Subcutaneous abdominal adipose tissue (tissue), 5 donors: Measurements from ENCODE around the gene HBB.

Experiments used
- H3K27ac ChIP-seq: one replicate; pipeline ENCODE4 v1.7.0; 2013; ENCODE audit warnings: low read depth, mild to moderate bottlenecking, inconsistent platforms, low read length, moderate library complexity
- H3K27me3 ChIP-seq, 5 donors: one replicate each; pipeline ENCODE4 v1.7.0; 2013; ENCODE audit warnings: low read length in 5 of 5, inconsistent platforms in 1 of 5; ENCODE audit not compliant: control insufficient read depth in 5 of 5, insufficient read depth in 4 of 5
- H3K36me3 ChIP-seq, 5 donors: one replicate each; pipeline ENCODE4 v1.7.0; 2013; ENCODE audit warnings: low read length in 5 of 5; ENCODE audit not compliant: control insufficient read depth in 5 of 5, insufficient read depth in 5 of 5
- H3K4me1 ChIP-seq, 5 donors: one replicate each; pipeline ENCODE4 v1.7.0; 2013; ENCODE audit warnings: low read length in 5 of 5, mild to moderate bottlenecking in 3 of 5, moderate library complexity in 1 of 5; ENCODE audit not compliant: control insufficient read depth in 5 of 5, insufficient read depth in 5 of 5
- H3K4me3 ChIP-seq, 5 donors: one replicate each; pipeline ENCODE4 v1.7.0; 2013; ENCODE audit warnings: low read length in 5 of 5, low read depth in 1 of 5
- H3K9ac ChIP-seq, 5 donors: one replicate each; pipeline ENCODE4 v1.7.0; 2013; ENCODE audit warnings: low read length in 5 of 5, mild to moderate bottlenecking in 4 of 5, moderate library complexity in 3 of 5
- H3K9me3 ChIP-seq, 5 donors: one replicate each; pipeline ENCODE4 v1.7.0; 2013; ENCODE audit warnings: low read length in 5 of 5; ENCODE audit not compliant: control insufficient read depth in 5 of 5
- donor health status: healthy.
- donor health status: healthy.
- donor health status: healthy.
- donor health status: healthy.
- donor health status: healthy.

The HBB gene

GRCh38 chr11:5226732-5227310, at the start of gene HBB:
HBB (minus strand) TSS chr11:5227071; CDS start chr11:5227021, 50 bp downstream.
- Histone ChIP-seq H3K9me3 (no peaks in the 10 kb centered on the region), H3K4me3 (no peak within 1 kb of the TSS), H3K9ac (no peak within 1 kb of the TSS), H3K36me3 (no peaks in the 10 kb centered on the region), H3K27ac (no peak within 1 kb of the TSS), H3K27me3 (no peaks in the 10 kb centered on the region), H3K4me1 (no peaks in the 10 kb centered on the region)

- H3K36me3 ChIP-seq, result no peaks in the 10 kb centered on the region
- no peaks in the 10 kb centered on the region for H3K9me3 ChIP-seq
- H3K27ac ChIP-seq, result no peak overlapping the region
- no peak overlapping the region for H3K9ac ChIP-seq
- no peak overlapping the region for H3K4me3 ChIP-seq
- no peaks in the 10 kb centered on the region for H3K27me3 ChIP-seq
- no peaks in the 10 kb centered on the region for H3K4me1 ChIP-seq
Measured at GRCh38 chr11:5275369-5276110, 48.7 kb upstream of the HBB start.

DNA sequence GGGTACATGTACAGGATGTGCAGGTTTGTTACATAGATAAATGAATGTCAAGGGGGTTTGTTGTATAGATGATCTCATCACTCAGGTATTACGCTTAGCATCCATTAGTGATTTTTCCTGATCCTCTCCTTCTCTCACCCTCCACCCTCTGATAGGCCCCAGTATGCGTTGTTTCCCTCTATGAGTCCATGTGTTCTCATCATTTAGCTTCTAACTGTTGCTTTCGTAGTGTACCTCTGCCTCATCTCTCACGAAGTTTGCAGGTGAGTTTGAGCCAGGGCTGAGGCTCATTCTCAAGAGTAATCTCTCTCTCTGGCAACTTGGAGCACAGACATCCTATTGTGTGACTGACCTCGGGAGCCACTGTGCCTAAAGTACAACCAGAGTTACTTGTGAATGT, 47.5 kb upstream of the HBB start:
- Histone ChIP-seq H3K9me3 (no peaks in the 10 kb centered on the region), H3K27ac (no peak overlapping the region), H3K27me3 (no peaks in the 10 kb centered on the region), H3K9ac (no peak overlapping the region), H3K36me3 (no peaks in the 10 kb centered on the region), H3K4me1 (no peaks in the 10 kb centered on the region), H3K4me3 (no peak overlapping the region)

DNA sequence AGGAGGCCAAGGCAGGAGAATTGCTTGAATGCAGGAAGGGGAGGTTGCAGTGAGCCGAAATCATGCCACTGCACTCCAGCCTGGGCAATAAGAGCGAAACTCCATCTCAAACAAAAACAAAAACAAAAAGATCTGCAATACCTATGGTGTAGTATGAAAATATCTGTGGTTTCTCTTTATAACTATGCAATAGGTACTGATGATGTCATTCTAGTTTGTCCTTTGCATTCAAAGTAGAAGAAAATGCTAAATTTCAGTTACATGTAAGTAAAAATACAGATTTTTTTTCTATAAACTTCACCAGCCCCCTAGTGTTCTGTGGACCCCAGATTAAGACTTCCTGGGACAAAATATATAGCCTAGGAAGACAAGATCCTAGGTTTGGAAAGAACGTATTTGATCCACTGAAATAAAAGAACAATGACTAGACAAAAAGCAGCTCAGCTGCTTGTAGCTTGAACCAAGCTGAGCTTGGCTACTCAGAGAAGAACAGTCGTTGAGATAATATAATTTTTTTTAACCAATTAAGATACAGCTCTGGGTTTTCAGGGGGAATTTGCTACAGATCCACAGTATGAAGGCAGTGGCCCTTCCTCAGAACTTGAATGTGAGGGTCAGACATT, 45.6 kb upstream of the HBB start:
- no peak overlapping the region for H3K9ac ChIP-seq
- H3K4me3 ChIP-seq, result no peak overlapping the region
- no peak overlapping the region for H3K27ac ChIP-seq
- H3K36me3 ChIP-seq, result no peaks in the 10 kb centered on the region
- H3K4me1 ChIP-seq, result no peaks in the 10 kb centered on the region
- no peaks in the 10 kb centered on the region for H3K27me3 ChIP-seq
- H3K9me3 ChIP-seq, result no peaks in the 10 kb centered on the region

- Histone ChIP-seq H3K4me3 (no peak within 1 kb of the TSS), H3K9ac (no peak within 1 kb of the TSS), H3K4me1 (no peaks in the 10 kb centered on the region), H3K36me3 (no peaks in the 10 kb centered on the region), H3K27me3 (no peaks in the 10 kb centered on the region), H3K9me3 (no peaks in the 10 kb centered on the region), H3K27ac (no peak within 1 kb of the TSS)
Measured at GRCh38 chr11:5269715-5270147, 42.9 kb upstream of the HBB start, which contains the start of gene HBE1. HBE1 (minus strand) TSS chr11:5269945; CDS start chr11:5269890, 55 bp downstream.

- H3K27ac ChIP-seq, result no peak overlapping the region
Measured at GRCh38 chr11:5267033-5267563, 40.2 kb upstream of the HBB start.

DNA sequence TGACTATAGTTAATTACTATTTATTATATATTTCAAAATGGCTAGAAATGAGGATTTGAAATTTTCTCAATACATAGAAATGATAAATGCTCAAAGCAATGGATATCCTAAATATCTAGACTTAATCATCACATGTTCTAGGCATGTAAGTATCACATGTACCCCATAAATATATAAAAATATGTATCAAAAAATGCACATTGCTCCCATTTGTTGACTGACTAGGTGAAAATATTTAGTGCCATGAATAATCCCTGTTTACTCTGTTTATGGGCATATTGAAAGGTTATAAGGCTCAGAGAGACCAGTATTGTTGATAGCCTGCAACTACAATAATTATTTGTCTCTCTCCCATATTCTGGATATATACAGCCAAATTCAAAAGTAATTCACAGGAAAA, 39.7 kb upstream of the HBB start:
- no peak overlapping the region for H3K9ac ChIP-seq
- no peaks in the 10 kb centered on the region for H3K9me3 ChIP-seq
- H3K4me3 ChIP-seq, result no peak overlapping the region
- no peaks in the 10 kb centered on the region for H3K4me1 ChIP-seq
- H3K27ac ChIP-seq, result no peak overlapping the region
- H3K36me3 ChIP-seq, result no peaks in the 10 kb centered on the region
- H3K27me3 ChIP-seq, result no peaks in the 10 kb centered on the region

More at GRCh38 chr11:5267033-5267563, 40.2 kb upstream of the HBB start:
- Histone ChIP-seq H3K27me3 (no peaks in the 10 kb centered on the region), H3K4me3 (no peak overlapping the region), H3K4me1 (no peaks in the 10 kb centered on the region), H3K36me3 (no peaks in the 10 kb centered on the region), H3K9me3 (no peaks in the 10 kb centered on the region), H3K9ac (no peak overlapping the region)

GRCh38 chr11:5265832-5266231, 39.0 kb upstream of the HBB start:
- no peak overlapping the region for H3K4me3 ChIP-seq
- H3K9me3 ChIP-seq, result no peaks in the 10 kb centered on the region
- no peak overlapping the region for H3K27ac ChIP-seq
- H3K9ac ChIP-seq, result no peak overlapping the region
- H3K27me3 ChIP-seq, result no peaks in the 10 kb centered on the region
- H3K36me3 ChIP-seq, result no peaks in the 10 kb centered on the region
- no peaks in the 10 kb centered on the region for H3K4me1 ChIP-seq

GRCh38 chr11:5258543-5259262, 31.8 kb upstream of the HBB start:
- H3K9ac ChIP-seq, result no peak overlapping the region
- H3K4me3 ChIP-seq, result no peak overlapping the region
- H3K36me3 ChIP-seq, result no peaks in the 10 kb centered on the region
- H3K9me3 ChIP-seq, result no peaks in the 10 kb centered on the region
- no peak overlapping the region for H3K27ac ChIP-seq
- H3K4me1 ChIP-seq, result no peaks in the 10 kb centered on the region
- H3K27me3 ChIP-seq, result no peaks in the 10 kb centered on the region
